Measurements from ENCODE around the gene EMID1.

EMID1 gene

GRCh38 chr22:29205594-29206371, at the start of gene EMID1:
TSS of gene EMID1 (plus strand) at chr22:29205896. CDS start at chr22:29206039, 143 bp downstream.
- H3K27me3 Mint-ChIP-seq: peaks cover 64 to 84% of the 10 kb centered on the region in 2 donors
- peaks cover 33 to 59% of the 10 kb centered on the region in 2 donors for H3K4me1 Mint-ChIP-seq
- no peaks in the 10 kb centered on the region for H3K9me3 Mint-ChIP-seq
- no peaks in the 10 kb centered on the region for H3K36me3 Mint-ChIP-seq
- DNase-seq: no peak
- peak within 1 kb of the TSS; percentile 68 to 76 for H3K4me3 Mint-ChIP-seq
- H3K27ac Mint-ChIP-seq: peak within 1 kb of the TSS; percentile 82
- no peak for ATAC-seq (replicated peaks)

- Mint-ChIP-seq H3K9me3 (no peaks in the 10 kb centered on the region), H3K4me1 (peaks cover 18 to 30% of the 10 kb centered on the region in 2 donors), H3K27me3 (peaks cover 63 to 87% of the 10 kb centered on the region in 2 donors), H3K4me3 (no peak overlapping the region), H3K27ac (no peak overlapping the region), H3K36me3 (no peaks in the 10 kb centered on the region)
- no peak for ATAC-seq (replicated peaks)
- no peak for DNase-seq
Observed at GRCh38 chr22:29155966-29156365, 49.7 kb upstream of the EMID1 start.

- Mint-ChIP-seq H3K27me3 (peaks cover 65 to 88% of the 10 kb centered on the region in 2 donors), H3K9me3 (no peaks in the 10 kb centered on the region), H3K36me3 (no peaks in the 10 kb centered on the region), H3K27ac (no peak overlapping the region), H3K4me3 (no peak overlapping the region), H3K4me1 (peaks cover 18 to 30% of the 10 kb centered on the region in 2 donors)
- DNase-seq: no peak
- peak; percentile 59 to 68 for ATAC-seq (replicated peaks)
Observed at GRCh38 chr22:29156507-29156906, 49.2 kb upstream of the EMID1 start.

GRCh38 chr22:29157759-29158535, 47.7 kb upstream of the EMID1 start:
- H3K36me3 Mint-ChIP-seq: no peaks in the 10 kb centered on the region
- no peak overlapping the region for H3K4me3 Mint-ChIP-seq
- peaks cover 12 to 20% of the 10 kb centered on the region in 2 donors for H3K4me1 Mint-ChIP-seq
- H3K27ac Mint-ChIP-seq: no peak overlapping the region
- no peak for DNase-seq
- H3K9me3 Mint-ChIP-seq: peaks cover 0 to under 1% of the 10 kb centered on the region in 2 donors
- H3K27me3 Mint-ChIP-seq: peaks cover 56 to 85% of the 10 kb centered on the region in 2 donors
- ATAC-seq (replicated peaks): no peak

- Mint-ChIP-seq H3K9me3 (peaks cover 2 to 4% of the 10 kb centered on the region in 2 donors), H3K27ac (no peak overlapping the region), H3K27me3 (peaks cover 57 to 85% of the 10 kb centered on the region in 2 donors), H3K4me1 (peaks cover 10 to 14% of the 10 kb centered on the region in 2 donors), H3K4me3 (no peak overlapping the region), H3K36me3 (no peaks in the 10 kb centered on the region)
- ATAC-seq (replicated peaks) (no peak), DNase-seq (no peak)
Observed at GRCh38 chr22:29158546-29158945, 47.1 kb upstream of the EMID1 start.

GRCh38 chr22:29163808-29164207, 41.9 kb upstream of the EMID1 start:
- peaks cover 0 to 3% of the 10 kb centered on the region in 2 donors for H3K36me3 Mint-ChIP-seq
- H3K4me1 Mint-ChIP-seq: peaks cover 27 to 38% of the 10 kb centered on the region in 2 donors
- peaks cover 48 to 64% of the 10 kb centered on the region in 2 donors for H3K27me3 Mint-ChIP-seq
- H3K4me3 Mint-ChIP-seq: no peak overlapping the region
- ATAC-seq (replicated peaks) (no peak), DNase-seq (no peak)
- H3K9me3 Mint-ChIP-seq: peaks cover 4 to 7% of the 10 kb centered on the region in 2 donors
- H3K27ac Mint-ChIP-seq: no peak overlapping the region

GRCh38 chr22:29165321-29166060, 40.2 kb upstream of the EMID1 start:
- Mint-ChIP-seq H3K9me3 (peaks cover 4 to 7% of the 10 kb centered on the region in 2 donors), H3K4me1 (peaks cover 24 to 52% of the 10 kb centered on the region in 2 donors), H3K4me3 (no peak overlapping the region), H3K27ac (peak overlapping the region; percentile 42), H3K27me3 (peaks cover 48 to 65% of the 10 kb centered on the region in 2 donors), H3K36me3 (peaks cover 0 to 4% of the 10 kb centered on the region in 2 donors)
- ATAC-seq (replicated peaks) (no peak), DNase-seq (no peak)

- peaks cover 48 to 65% of the 10 kb centered on the region in 2 donors for H3K27me3 Mint-ChIP-seq
- no peak overlapping the region for H3K27ac Mint-ChIP-seq
Observed at GRCh38 chr22:29166180-29166579, 39.5 kb upstream of the EMID1 start.

GRCh38 chr22:29167032-29167911, 38.4 kb upstream of the EMID1 start:
- peak; percentile 95 for DNase-seq

More at GRCh38 chr22:29166180-29166579, 39.5 kb upstream of the EMID1 start:
- peaks cover 0 to 5% of the 10 kb centered on the region in 2 donors for H3K36me3 Mint-ChIP-seq
- DNase-seq: no peak
- H3K4me3 Mint-ChIP-seq: peak overlapping the region in 1 of 2 donors; percentile 29
- peaks cover 27 to 55% of the 10 kb centered on the region in 2 donors for H3K4me1 Mint-ChIP-seq
- H3K9me3 Mint-ChIP-seq: peaks cover 4 to 7% of the 10 kb centered on the region in 2 donors
- ATAC-seq (replicated peaks): no peak

GRCh38 chr22:29171721-29172120, 34.0 kb upstream of the EMID1 start:
- Mint-ChIP-seq H3K9me3 (peaks cover 25% of the 10 kb centered on the region in 2 donors), H3K27ac (no peak overlapping the region), H3K36me3 (peaks cover 19 to 22% of the 10 kb centered on the region in 2 donors), H3K4me1 (peaks cover 20 to 38% of the 10 kb centered on the region in 2 donors), H3K4me3 (no peak overlapping the region), H3K27me3 (peaks cover 59% of the 10 kb centered on the region in 2 donors)
- DNase-seq (no peak), ATAC-seq (replicated peaks) (no peak)

More at GRCh38 chr22:29167032-29167911, 38.4 kb upstream of the EMID1 start:
- peak; percentile 97 to 98 for ATAC-seq (replicated peaks)
- Mint-ChIP-seq H3K36me3 (peaks cover 5 to 9% of the 10 kb centered on the region in 2 donors), H3K4me3 (peak overlapping the region; percentile 60 to 62), H3K9me3 (peaks cover 4 to 10% of the 10 kb centered on the region in 2 donors), H3K4me1 (peaks cover 31 to 55% of the 10 kb centered on the region in 2 donors), H3K27ac (peak overlapping the region; percentile 97), H3K27me3 (peaks cover 55 to 65% of the 10 kb centered on the region in 2 donors)

GRCh38 chr22:29172216-29172615, 33.5 kb upstream of the EMID1 start:
- no peak overlapping the region for H3K27ac Mint-ChIP-seq
- H3K4me1 Mint-ChIP-seq: peaks cover 15 to 33% of the 10 kb centered on the region in 2 donors
- peaks cover 19 to 23% of the 10 kb centered on the region in 2 donors for H3K36me3 Mint-ChIP-seq
- DNase-seq (no peak), ATAC-seq (replicated peaks) (no peak)
- H3K27me3 Mint-ChIP-seq: peaks cover 62% of the 10 kb centered on the region in 2 donors
- no peak overlapping the region for H3K4me3 Mint-ChIP-seq
- H3K9me3 Mint-ChIP-seq: peaks cover 22 to 25% of the 10 kb centered on the region in 2 donors

- Mint-ChIP-seq H3K27ac (no peak overlapping the region), H3K9me3 (peaks cover 20 to 25% of the 10 kb centered on the region in 2 donors), H3K27me3 (peaks cover 52 to 56% of the 10 kb centered on the region in 2 donors), H3K4me3 (no peak overlapping the region), H3K4me1 (peaks cover 4 to 7% of the 10 kb centered on the region in 2 donors), H3K36me3 (peaks cover 19 to 23% of the 10 kb centered on the region in 2 donors)
- DNase-seq: no peak
- no peak for ATAC-seq (replicated peaks)
Observed at GRCh38 chr22:29175312-29175835, 30.3 kb upstream of the EMID1 start.
